HG02885 (cell line): ENCODE measurements around the gene LZTR1.

Experiments used
- ATAC-seq: cut with Tn5 transposase; IDR thresholded peaks from one replicate; pipeline ENCODE4 v1.9.1; 2021; ENCODE audit warnings: mild to moderate bottlenecking; ENCODE audit not compliant: unreplicated experiment, poor library complexity

LZTR1 gene

DNA sequence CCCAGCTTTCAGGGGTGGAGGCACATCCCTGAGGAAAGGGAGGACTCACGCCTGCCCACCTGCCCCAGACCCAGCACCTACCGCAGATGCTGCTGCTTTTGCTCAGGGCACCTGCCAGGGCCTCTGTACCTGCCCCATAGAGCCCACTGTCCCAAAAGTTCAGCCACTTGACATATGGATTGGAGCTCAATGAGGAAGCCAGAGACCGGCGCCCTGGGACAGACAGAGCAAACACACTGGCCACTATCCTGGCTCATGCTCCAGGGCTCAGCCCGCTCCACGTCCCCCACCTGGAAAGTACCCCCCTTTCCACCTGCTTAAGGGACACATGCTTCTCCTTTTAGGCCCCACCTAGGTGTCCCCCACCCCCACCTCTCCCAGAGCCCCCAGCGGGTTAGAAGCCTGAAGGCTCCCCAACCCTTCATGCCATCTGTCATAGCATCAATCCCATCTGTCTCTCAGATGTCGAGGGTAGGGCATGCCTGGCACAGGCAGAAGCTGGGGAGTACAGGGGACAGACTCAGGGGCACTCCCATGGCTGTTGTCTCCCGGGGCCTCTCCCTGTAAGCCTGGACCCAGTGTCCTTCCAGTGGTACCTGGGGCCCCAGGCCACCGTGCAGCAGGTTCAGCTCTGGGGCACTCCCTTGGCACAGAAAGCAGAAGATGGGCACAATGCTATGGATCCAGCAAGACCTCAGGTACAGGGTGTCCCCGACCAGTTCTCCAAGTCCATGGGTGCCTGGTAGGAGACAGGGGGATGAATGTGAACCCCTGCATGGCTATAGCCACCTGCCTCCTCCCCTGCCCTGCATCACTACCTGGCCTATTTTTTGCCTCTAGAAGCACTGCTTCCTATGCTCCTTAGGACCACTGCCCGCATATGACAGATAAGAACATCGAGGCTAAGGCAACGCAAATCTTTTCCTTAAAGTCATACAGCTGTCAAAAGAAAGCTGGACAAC, 30.6 kb downstream of the LZTR1 start:
- ATAC-seq = no peak

DNA sequence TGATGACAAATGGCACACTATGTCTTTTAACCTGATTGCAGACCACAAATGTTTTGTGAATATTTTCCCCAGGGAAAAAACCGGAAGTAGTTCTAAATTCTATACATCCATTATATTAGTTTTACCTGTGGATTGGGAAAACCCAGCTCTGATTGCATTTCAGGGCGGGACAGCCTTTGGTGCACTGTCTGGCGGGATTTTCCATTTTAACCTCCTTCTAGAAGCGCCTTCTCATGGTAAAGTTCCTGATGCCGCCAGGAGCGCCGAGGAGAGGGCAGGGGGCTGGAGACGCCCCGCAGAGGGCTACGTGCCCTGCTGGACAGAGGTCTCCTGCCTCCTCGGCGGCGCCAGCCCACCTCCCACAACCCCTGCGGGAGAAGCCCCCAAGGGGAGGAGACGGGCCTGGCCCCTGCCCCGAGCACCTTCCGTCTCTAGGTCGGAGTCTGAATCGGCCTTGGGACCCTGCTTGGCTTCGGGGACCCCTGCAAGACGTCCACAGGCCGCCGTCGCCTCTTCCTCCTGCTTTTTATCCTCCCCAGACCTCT, 31.6 kb downstream of the LZTR1 start:
- peak; percentile 16 for ATAC-seq

DNA sequence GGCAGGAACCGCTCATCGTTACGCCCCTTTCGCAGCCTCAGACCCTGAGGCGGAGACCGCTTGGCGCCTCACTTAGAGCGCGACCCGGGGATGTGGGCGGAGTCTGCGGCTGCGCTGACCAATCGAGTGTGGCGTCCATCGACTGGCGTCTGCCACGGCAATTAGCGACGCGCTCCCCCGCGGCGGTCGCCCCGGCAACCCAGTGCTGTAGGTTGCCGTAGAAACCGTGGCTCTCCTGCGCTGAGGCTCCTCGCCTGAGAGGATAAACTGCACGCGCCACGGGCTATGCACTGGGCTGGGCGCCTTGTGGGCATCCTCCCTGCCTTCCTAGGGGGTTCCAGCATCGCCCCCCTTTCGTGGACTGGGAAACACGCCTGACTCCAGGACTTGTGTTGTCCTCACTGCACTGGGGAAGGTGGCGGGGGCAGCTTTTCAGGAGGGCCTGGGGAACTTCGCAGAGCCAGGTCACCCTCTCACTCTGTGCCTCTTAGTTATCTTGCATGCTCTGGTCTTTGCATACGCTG, 32.2 kb downstream of the LZTR1 start:
- ATAC-seq = peak; percentile 77

DNA sequence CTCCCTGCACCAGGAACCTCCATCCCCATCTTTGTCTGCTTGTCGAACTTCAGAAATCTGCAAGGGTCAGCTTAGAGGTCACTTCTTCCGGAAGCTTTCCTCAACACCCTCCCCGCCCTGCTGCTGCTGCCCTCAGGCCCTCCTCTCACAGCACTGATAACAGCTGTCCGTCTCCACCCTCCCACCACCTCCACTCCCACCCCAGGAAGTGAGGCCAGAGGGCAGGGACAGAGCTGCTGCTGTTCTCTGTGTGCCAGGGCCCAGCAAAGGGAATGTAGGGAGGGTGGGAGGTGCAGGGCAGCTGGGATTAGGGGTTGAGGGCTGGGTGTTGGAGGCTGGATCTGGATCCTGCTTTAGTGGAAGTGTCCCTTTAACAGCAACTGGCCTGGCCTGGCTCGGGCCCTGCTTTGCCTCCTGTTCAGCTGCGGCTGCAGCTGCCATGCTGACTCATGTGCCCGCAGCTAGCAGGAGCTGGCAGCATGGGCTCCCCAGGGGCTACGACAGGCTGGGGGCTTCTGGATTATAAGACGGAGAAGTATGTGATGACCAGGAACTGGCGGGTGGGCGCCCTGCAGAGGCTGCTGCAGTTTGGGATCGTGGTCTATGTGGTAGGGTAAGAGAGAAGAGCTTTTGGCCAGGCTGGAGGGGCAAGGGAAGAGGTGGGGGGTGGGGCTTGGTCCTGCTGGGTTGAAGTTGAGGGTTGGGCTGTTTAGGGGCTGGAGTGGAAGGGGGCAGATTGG, 32.8 kb downstream of the LZTR1 start, which contains the start of gene P2RX6:
Gene P2RX6, plus strand, starts transcription at position 440 of the 740 bp plus-strand sequence. Its CDS starts 10 bp downstream, at position 450.
- no peak for ATAC-seq

DNA sequence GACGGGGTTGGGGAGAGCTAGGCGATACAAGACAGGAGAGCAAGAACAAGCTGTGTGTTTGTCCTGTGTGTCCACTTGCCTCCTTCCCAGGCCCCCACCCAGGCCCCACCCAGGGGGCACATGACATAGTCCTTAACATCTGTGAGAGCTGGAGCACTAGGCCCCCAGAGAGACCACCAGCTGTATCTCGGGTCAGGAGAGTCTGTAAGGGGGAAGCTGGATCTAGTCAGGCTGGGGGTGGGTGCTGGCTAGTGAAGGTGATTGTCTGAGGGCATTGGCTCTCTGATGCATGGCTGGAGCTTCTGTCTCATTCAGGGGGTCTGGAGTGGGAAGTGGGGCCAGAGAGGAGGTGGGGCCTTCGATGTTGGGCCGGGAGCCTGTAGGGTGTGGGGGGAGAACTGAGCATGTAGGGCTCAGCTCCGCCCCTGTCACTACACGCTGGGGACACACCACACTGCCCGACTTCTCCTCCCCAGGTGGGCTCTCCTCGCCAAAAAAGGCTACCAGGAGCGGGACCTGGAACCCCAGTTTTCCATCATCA, 33.4 kb downstream of the LZTR1 start:
- no peak for ATAC-seq

GRCh38 chr22:21016644-21017420, 34.7 kb downstream of the LZTR1 start:
- ATAC-seq = no peak

- ATAC-seq = no peak
These were observed 36.2 kb downstream of the LZTR1 start for GRCh38 chr22:21018314-21018713.

DNA sequence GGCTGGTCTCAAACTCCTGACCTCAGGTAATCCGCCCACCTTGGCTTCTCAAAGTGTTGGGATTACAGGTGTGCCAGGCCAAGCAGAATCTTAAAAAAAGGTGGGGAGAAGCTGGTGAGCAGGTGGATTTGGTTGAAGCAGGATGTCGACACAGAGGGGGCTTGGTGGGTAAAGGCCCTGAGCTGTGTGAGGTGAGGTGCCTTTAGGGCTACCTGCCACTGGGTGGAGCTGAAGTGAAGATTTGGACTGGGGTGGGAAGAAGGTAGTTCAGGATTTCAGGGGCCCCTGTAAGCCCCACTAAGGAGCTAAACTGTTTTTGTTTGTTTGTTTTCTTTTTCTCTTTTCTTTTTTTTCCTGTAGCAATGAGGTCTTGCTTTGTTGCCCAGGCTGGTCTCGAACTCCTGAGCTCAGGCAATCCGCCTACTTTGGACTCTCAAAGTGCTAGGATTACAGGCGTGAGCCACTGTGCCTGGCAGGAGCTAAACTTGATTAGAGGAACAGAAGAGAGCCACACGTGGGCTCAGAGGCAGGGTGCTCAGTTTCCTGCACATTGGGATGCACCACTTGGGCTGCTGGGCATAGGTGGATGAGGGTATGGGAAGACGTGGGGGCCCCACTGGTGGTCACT, 38.8 kb downstream of the LZTR1 start:
- ATAC-seq = no peak

DNA sequence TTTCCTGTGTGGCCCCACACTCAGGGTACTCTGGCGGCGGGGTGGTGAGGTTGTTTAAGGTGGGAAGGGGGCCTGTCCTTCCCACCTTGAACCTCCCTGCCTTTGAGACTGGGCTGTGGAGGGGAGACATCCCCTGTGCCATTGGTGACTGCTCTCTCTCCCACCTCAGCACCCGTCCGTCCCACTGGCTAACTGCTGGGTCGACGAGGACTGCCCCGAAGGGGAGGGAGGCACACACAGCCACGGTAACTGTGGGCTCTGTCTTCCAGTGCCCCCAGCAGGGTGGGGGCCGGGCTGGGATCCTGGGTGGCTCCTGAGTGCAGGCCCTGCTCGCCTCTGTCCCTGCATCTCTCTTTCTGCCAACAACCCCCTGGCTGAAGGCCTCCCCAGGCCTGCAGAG, 40.4 kb downstream of the LZTR1 start:
- ATAC-seq = no peak

GRCh38 chr22:21022955-21023614, 41.0 kb downstream of the LZTR1 start:
- ATAC-seq = no peak

- no peak for ATAC-seq
These were observed 43.2 kb downstream of the LZTR1 start for GRCh38 chr22:21025266-21025665.

DNA sequence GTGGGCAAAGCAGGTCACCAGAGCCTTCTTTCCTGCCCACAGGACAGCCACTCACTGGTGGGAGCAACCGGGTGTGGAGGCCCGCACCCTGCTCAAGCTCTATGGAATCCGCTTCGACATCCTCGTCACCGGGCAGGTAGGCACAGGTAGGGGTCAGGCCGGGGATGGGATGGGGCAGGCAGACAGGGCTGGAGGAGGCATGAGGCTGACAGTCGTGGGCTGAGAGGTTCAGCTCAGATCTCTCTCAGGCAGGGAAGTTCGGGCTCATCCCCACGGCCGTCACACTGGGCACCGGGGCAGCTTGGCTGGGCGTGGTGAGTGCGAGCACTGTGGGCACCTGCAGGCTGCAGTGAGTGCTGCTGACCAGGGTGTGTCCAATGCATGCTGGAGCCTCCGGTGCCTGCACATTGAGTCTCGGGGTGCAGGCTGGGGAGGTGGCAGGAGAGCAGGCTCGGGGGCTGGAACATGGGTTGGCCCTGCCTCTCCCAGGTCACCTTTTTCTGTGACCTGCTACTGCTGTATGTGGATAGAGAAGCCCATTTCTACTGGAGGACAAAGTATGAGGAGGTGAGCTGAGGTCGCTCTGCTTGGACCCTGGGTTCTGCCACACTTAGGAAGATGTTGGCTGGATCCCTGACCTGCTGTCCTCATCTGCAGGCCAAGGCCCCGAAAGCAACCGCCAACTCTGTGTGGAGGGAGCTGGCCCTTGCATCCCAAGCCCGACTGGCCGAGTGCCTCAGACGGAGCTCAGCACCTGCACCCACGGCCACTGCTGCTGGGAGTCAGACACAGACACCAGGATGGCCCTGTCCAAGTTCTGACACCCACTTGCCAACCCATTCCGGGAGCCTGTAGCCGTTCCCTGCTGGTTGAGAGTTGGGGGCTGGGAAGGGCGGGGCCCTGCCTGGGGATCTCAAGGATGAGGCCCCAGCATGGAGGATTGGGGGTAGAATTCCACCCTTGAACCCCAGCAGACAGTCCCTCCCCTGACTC, 44.0 kb downstream of the LZTR1 start:
- ATAC-seq = no peak

GRCh38 chr22:21026783-21027692, 44.9 kb downstream of the LZTR1 start:
- ATAC-seq = no peak

DNA sequence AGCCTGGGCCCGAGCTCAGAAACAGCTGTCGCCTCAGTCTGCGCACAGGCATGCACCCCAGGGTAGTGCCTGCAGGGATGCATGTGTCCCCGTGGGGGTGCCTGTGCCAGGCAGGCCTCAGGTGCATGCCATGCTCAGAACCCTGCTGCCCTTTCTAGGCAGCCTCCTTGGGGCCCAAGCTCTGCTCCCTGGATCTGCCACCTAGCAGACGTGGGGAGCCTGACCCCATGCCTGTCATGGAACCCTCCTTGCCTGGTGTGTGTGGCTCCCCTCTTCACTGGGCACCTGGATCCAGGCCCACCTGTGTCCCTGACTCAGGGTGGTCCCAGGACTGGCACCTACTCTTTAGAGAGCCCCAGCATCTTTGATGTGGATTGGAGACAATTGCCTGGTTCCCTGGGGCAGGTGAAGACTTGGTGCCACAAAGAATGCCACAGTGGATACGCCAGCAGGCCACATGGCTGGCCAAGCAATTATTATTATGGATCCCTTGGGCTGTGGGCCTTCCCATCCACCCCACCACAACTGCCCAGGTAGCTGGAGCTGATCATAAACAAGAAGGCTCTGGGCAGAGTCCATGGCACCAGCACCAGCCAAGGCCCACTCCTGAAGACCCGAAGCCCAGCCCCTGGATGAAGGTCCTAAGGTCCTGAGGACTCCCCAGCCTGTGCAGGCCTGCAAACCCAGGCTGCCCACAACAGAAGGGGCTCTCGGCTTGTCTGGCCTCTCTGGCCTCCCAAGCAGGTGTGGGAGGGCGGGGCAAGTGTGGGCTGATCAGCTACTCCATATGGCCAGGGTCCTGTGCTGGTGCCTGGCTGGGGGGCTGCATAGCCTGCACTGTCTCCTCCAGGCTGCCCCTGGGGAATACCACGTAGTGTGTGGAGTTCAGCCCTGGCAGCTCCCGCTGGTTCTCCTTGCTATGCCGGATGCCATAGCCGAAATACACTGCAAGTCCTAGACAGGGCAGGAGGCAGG, 46.5 kb downstream of the LZTR1 start:
- no peak for ATAC-seq

GRCh38 chr22:21029486-21030025, 47.5 kb downstream of the LZTR1 start:
- ATAC-seq = no peak
